GM12892 (cell line): ENCODE results near the gene CACNA1B.

Experiments
- DNase-seq: peaks from one replicate; pipeline ENCODE4 v3.0.0; 2011; ENCODE audit not compliant: insufficient read length
- FAIRE-seq: peaks from 2 replicates; lab custom pipeline; 2011; peaks lifted over from hg19 to GRCh38; lab: Jason Lieb, UNC
- POLR2A ChIP-seq: IDR thresholded peaks from 2 replicates; pipeline ENCODE4 v1.6.1; 2011; ENCODE audit warnings: low read depth, low read length, control low read depth
- POLR2AphosphoS5 ChIP-seq: IDR thresholded peaks from 2 replicates; pipeline ENCODE4 v1.6.1; 2011; ENCODE audit warnings: low read depth, low read length, control low read depth
- TAF1 ChIP-seq: IDR thresholded peaks from 2 replicates; pipeline ENCODE4 v1.6.1; 2011; ENCODE audit warnings: low read depth, mild to moderate bottlenecking, control low read depth, low read length, borderline replicate concordance

The CACNA1B gene

GRCh38 chr9:138051586-138052321, 174.2 kb downstream of the CACNA1B start:
- no peak for TF ChIP-seq TAF1
- no peak for TF ChIP-seq POLR2A
- FAIRE-seq (no peak), DNase-seq (no peak)

- no peak for FAIRE-seq
- DNase-seq, result no peak
- TF ChIP-seq POLR2AphosphoS5 (no peak), TAF1 (no peak), POLR2A (no peak)
Observed at GRCh38 chr9:138052322-138052615, 174.7 kb downstream of the CACNA1B start.

DNA sequence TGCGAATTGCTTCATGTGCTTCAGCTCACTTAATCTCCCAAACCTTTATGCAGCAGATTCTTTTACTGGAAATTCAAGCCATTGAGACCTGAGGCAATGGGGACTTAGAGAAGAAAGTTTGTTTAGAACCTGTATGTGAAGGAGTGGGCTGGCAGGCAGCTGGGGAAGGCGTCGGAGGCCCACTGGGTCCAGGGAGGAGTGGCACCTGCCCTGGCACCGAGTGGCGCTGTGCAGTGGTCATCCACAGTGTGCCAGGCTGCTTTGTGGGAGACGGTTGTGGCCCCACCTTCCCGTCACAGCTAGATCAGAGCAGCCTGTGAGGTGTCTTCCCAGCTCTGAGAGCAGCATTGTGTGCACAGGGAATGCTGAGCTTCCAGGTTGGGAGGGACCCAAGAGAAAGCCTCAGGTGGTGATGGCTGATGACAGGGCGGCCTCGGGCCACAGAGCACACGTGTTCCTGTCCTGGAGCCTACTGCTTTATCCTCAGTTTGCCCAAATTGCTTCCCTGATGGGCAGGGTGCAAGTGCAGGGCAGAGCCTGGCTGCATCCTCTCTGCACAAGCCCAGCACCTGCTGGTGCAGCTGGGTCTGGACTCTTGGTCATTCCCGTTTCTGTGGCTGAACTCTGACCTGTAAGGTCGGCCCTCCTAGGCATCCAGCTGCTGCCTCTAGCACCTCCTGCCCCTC, 175.2 kb downstream of the CACNA1B start:
- DNase-seq, result no peak
- no peak for FAIRE-seq
- no peak for TF ChIP-seq POLR2A

DNA sequence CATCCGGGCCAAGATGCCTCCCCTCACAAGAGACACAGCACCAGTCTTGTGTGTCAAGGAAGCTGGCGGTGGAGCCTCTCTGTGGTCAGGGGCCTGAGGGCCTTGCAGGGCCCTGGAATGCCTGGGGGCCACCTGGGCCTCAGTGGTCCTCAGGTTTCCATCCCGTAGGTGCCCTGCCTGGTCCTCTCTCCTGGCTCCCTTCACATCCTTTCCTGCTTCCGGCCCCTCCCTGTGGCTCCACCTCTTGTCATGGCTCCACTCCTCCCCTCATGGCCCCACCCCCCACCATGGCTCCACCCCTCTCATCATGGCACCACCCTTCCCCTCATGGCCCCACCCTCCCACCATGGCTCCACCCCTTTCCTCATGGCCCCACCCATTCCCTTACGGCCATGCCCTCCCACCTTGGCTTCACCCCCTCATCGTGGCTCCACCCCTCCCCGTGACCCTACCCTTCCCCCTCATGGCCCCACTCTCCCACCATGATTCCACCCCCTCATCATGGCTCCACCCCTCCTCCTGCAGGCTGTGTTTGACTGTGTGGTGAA, 175.8 kb downstream of the CACNA1B start:
- DNase-seq (no peak), FAIRE-seq (no peak)
- no peak for TF ChIP-seq POLR2A
- TF ChIP-seq POLR2AphosphoS5, result no peak
- no peak for TF ChIP-seq TAF1

GRCh38 chr9:138053996-138054752, 176.6 kb downstream of the CACNA1B start:
- DNase-seq, result no peak
- FAIRE-seq, result no peak
- TF ChIP-seq POLR2AphosphoS5 (no peak), TAF1 (no peak), POLR2A (no peak)

DNA sequence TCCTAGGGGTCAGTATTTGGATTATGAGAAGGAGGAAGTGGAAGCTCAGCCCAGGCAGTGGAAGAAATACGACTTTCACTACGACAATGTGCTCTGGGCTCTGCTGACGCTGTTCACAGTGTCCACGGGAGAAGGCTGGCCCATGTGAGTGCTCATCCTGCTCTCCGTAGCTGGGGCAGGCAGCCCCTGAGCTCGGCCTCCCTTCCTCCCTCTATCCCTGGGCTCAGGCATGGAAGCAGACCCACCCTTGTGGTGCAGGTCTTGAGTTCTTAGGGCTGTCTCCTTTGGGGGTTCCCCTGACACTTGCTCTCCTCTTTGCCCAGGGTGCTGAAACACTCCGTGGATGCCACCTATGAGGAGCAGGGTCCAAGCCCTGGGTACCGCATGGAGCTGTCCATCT, 180.1 kb downstream of the CACNA1B start:
- FAIRE-seq (no peak), DNase-seq (no peak)
- no peak for TF ChIP-seq TAF1
- no peak for TF ChIP-seq POLR2A
- no peak for TF ChIP-seq POLR2AphosphoS5

GRCh38 chr9:138058181-138058580, 180.6 kb downstream of the CACNA1B start:
- TF ChIP-seq POLR2AphosphoS5 (no peak), TAF1 (no peak), POLR2A (no peak)
- DNase-seq (no peak), FAIRE-seq (no peak)

GRCh38 chr9:138059196-138059595, 181.6 kb downstream of the CACNA1B start:
- TF ChIP-seq TAF1 (no peak), POLR2AphosphoS5 (no peak)
- DNase-seq, result no peak
- no peak for FAIRE-seq

DNA sequence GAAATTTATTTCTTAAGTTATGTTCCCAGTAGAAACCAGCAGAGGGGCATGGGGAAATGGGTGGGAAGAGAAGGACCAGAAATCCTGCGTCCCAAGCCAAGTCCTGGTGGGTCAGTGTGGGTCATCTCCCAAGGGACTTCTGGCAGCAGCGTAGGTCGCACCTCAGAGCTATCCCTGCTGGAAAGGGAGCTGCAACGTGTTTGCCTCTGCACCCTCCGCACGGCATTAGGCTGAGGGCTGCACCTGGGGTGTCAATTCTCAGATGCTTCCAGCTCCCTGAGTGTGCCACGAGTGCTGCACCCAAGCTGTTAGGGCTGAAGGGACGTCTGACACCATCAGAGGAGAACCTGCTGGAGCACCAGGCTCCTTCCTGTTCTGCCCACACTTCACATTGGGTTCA, 182.8 kb downstream of the CACNA1B start:
- no peak for DNase-seq
- FAIRE-seq, result no peak
- TF ChIP-seq POLR2AphosphoS5 (no peak), POLR2A (no peak), TAF1 (no peak)

- no peak for TF ChIP-seq POLR2A
- TF ChIP-seq POLR2AphosphoS5, result no peak
- no peak for TF ChIP-seq TAF1
Observed at GRCh38 chr9:138060881-138061280, 183.3 kb downstream of the CACNA1B start.

DNA sequence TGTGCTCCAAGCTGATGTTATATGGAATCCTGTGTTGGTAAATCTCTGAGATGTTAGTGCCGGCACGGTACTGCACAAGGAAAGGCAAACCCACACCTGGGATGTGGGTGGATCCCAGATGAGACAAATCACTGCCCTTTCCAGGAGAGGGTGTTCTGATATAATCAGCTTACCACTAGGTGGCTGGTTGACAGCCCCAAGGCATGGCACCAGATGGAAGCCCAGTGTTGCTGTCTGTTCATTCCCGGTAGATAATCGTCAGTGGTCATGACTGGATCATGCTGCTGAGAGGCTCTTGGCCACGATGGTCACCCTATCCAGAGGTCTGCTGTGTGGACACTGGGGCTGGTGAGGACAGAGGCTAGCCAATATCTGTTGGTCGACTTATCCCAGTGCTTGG, 184.0 kb downstream of the CACNA1B start:
- FAIRE-seq (no peak), DNase-seq (no peak)
- no peak for TF ChIP-seq TAF1
- TF ChIP-seq POLR2A, result no peak
- TF ChIP-seq POLR2AphosphoS5, result no peak

More at GRCh38 chr9:138060881-138061280, 183.3 kb downstream of the CACNA1B start:
- no peak for DNase-seq
- FAIRE-seq, result no peak

DNA sequence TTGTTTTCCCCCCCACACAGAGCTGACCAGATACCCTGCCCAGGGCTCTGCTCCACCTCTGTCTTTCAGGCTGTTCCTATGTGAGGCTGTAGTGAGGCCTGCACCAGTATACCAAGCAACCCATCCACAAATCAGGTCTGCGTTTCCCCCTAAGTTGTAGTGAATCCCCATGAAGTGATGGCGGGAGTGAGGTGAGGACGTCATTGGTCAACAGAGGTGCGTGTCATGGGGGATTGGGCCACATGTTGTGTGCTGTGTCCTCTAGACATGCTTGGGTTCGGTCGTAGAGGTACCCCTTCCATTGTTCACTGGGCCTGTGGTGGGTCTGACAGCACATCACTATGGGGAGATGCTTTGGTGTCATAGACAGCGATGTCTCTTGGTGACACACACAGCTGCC, 184.6 kb downstream of the CACNA1B start:
- DNase-seq (no peak), FAIRE-seq (no peak)
- TF ChIP-seq POLR2AphosphoS5 (no peak), POLR2A (no peak), TAF1 (no peak)

GRCh38 chr9:138063033-138063432, 185.5 kb downstream of the CACNA1B start:
- FAIRE-seq, result no peak
- no peak for DNase-seq
- TF ChIP-seq TAF1 (no peak), POLR2A (no peak)
